Vagina (tissue), 2 donors: Measurements from ENCODE around the gene CRIP2. TPM values are rescaled to one million over a fixed set of nuclear protein-coding genes. Genes with fewer than 3 reads are reported as not detected.

Source experiments
- DNase-seq, 2 donors: peaks; one replicate each; pipeline ENCODE4 v3.0.0-alpha.2; 2017; ENCODE audit errors: extremely low spot score in 2 of 2
- H3K27ac ChIP-seq: fragments of 200-600 bp; sonication (generic); one replicate; pipeline ENCODE4 v1.5.1; 2019
- H3K27me3 ChIP-seq: fragments of 200-600 bp; sonication (generic); one replicate; pipeline ENCODE4 v1.5.1; 2019
- H3K36me3 ChIP-seq, 2 donors: fragments of 200-600 bp; sonication (generic); one replicate each; pipeline ENCODE4 v1.5.1; 2017 to 2019
- H3K4me1 ChIP-seq: fragments of 200-600 bp; sonication (generic); one replicate; pipeline ENCODE4 v1.5.1; 2019
- H3K4me3 ChIP-seq, 2 donors: fragments of 200-600 bp; sonication (generic); 1 replicate in 1 of 2; 2 replicates in 1 of 2; pipeline ENCODE4 v1.5.1; 2016 to 2019
- H3K9me3 ChIP-seq: fragments of 200-600 bp; sonication (generic); one replicate; pipeline ENCODE4 v1.5.1; 2019
- CTCF ChIP-seq, 3 experiments: fragments of 450-650 bp in 2 of 3; fragments of 200-600 bp in 1 of 3; sonication (generic) in 1 of 3; IDR thresholded peaks; one replicate each; pipeline ENCODE4 v1.5.1; 2017 to 2019; ENCODE audit warnings: antibody characterized with exemption in 3 of 3, mild to moderate bottlenecking in 2 of 3, moderate library complexity in 2 of 3
- POLR2A ChIP-seq, 2 donors: fragments of 450-650 bp; IDR thresholded peaks; one replicate each; pipeline ENCODE4 v1.6.1; 2017; ENCODE audit warnings: antibody characterized with exemption in 2 of 2, mild to moderate bottlenecking in 2 of 2, moderate library complexity in 2 of 2
- POLR2AphosphoS5 ChIP-seq, 2 donors: sonication (generic); formaldehyde crosslinking; IDR thresholded peaks; one replicate each; pipeline ENCODE4 v1.9.0; 2017; ENCODE audit warnings: antibody characterized with exemption in 2 of 2, mild to moderate bottlenecking in 2 of 2, low read depth in 1 of 2; ENCODE audit not compliant: insufficient read depth in 1 of 2
- intact Hi-C: fragments of 100-400 bp; cut with DNase I; formaldehyde crosslinking; loops from one replicate; pipeline ENCODE4 v1.15.1; 2023
- total RNA-seq: library from RNA; depleted of rRNA; stranded (reverse); fragments of >200 nt; gene quantifications from one replicate; pipeline ENCODE4 v1.2.3, GENCODE V29; 2016

Gene CRIP2
- total RNA-seq, 1 donor from 2014 or later: 126 TPM

DNA sequence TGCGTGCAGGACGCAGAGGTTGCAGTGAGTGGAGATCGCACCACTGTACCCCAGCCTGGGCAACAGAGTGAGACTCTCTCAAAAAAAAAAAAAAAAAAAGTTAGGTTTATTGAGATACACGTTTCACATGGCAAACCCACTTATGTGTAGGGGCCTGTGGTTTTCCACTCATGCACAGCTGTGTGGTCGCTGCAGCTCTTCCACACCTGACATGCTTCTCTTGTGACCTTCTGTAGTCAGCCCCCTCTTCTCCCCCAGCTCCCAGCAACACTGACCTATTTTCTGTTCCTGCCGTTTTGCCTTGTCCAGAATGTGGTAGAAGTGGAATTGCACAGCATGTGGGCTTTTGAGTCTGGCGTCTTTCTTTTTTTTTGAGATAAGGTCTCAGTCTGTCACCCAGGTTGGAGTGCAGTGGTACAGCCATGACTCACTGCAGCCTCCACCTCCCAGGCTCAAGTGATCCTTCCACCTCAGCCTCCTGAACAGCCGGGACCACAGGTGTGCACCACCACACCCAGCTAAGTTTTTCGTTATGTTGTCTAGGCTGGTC, 46.6 kb upstream of the CRIP2 start:
- intact Hi-C loops: no loop called here
- no peaks in the 10 kb centered on the region for H3K36me3 ChIP-seq
- no peak overlapping the region for H3K27ac ChIP-seq
- TF ChIP-seq POLR2A (IDR thresholded peaks at IDR 0.05): no peak
- no peak for TF ChIP-seq POLR2AphosphoS5 (IDR thresholded peaks at IDR 0.05; ENCODE audit: insufficient read depth in 1 of 2, low read depth in 1 of 2)
- no peak for TF ChIP-seq CTCF (IDR thresholded peaks at IDR 0.05)
- H3K4me3 ChIP-seq: no peak overlapping the region
- no peaks in the 10 kb centered on the region for H3K27me3 ChIP-seq
- peaks cover 5% of the 10 kb centered on the region for H3K4me1 ChIP-seq
- H3K9me3 ChIP-seq: no peaks in the 10 kb centered on the region
- no peak for DNase-seq

DNA sequence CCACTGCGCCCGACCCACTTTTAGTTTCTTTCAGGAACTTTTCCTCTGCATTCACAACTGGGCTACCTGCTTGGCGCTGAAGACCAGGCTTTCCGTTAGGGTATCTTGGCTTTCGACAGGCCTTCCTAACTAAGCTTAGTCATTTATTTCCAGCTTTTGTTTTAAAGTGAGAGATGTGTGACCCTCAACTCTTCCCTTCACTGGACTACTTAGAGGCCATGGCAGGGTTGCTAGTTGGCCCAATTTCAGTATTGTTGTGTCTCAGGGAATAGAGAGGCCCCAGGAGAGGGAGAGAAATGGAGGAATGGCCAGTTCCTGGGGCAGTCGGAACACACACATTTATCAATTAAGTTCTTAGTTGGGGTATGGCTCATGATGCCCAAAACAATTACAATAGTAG, 44.6 kb upstream of the CRIP2 start:
- Histone ChIP-seq H3K27ac (no peak overlapping the region), H3K27me3 (no peaks in the 10 kb centered on the region), H3K9me3 (no peaks in the 10 kb centered on the region), H3K36me3 (no peaks in the 10 kb centered on the region), H3K4me1 (peaks cover 5% of the 10 kb centered on the region), H3K4me3 (no peak overlapping the region)
- intact Hi-C loops: no loop called here
- no peak for DNase-seq
- TF ChIP-seq POLR2A (IDR thresholded peaks at IDR 0.05) (no peak), POLR2AphosphoS5 (IDR thresholded peaks at IDR 0.05; ENCODE audit: insufficient read depth in 1 of 2, low read depth in 1 of 2) (no peak), CTCF (IDR thresholded peaks at IDR 0.05) (no peak)

- no peaks in the 10 kb centered on the region for H3K9me3 ChIP-seq
- H3K27ac ChIP-seq: no peak overlapping the region
- no peaks in the 10 kb centered on the region for H3K36me3 ChIP-seq
- peaks cover 5% of the 10 kb centered on the region for H3K4me1 ChIP-seq
- TF ChIP-seq POLR2AphosphoS5 (IDR thresholded peaks at IDR 0.05; ENCODE audit: insufficient read depth in 1 of 2, low read depth in 1 of 2) (no peak), CTCF (IDR thresholded peaks at IDR 0.05) (no peak), POLR2A (IDR thresholded peaks at IDR 0.05) (no peak)
- H3K27me3 ChIP-seq: no peaks in the 10 kb centered on the region
- no peak for DNase-seq
- no peak overlapping the region for H3K4me3 ChIP-seq
- intact Hi-C loops: no loop called here
These were observed 44.1 kb upstream of the CRIP2 start for GRCh38 chr14:105430565-105430964.

GRCh38 chr14:105431256-105431655, 43.4 kb upstream of the CRIP2 start:
- intact Hi-C loops: no loop called here
- Histone ChIP-seq H3K36me3 (no peaks in the 10 kb centered on the region), H3K27me3 (no peaks in the 10 kb centered on the region), H3K27ac (no peak overlapping the region), H3K4me1 (peaks cover 5% of the 10 kb centered on the region), H3K9me3 (no peaks in the 10 kb centered on the region), H3K4me3 (no peak overlapping the region)
- TF ChIP-seq CTCF (IDR thresholded peaks at IDR 0.05) (no peak), POLR2AphosphoS5 (IDR thresholded peaks at IDR 0.05; ENCODE audit: insufficient read depth in 1 of 2, low read depth in 1 of 2) (no peak), POLR2A (IDR thresholded peaks at IDR 0.05) (no peak)
- DNase-seq: no peak

- H3K4me1 ChIP-seq: peaks cover 5% of the 10 kb centered on the region
- no peaks in the 10 kb centered on the region for H3K27me3 ChIP-seq
- no peaks in the 10 kb centered on the region for H3K36me3 ChIP-seq
- TF ChIP-seq POLR2AphosphoS5 (IDR thresholded peaks at IDR 0.05; ENCODE audit: insufficient read depth in 1 of 2, low read depth in 1 of 2) (no peak), CTCF (IDR thresholded peaks at IDR 0.05) (no peak), POLR2A (IDR thresholded peaks at IDR 0.05) (no peak)
- intact Hi-C loops: no loop called here
- no peak overlapping the region for H3K27ac ChIP-seq
- DNase-seq: no peak
- no peaks in the 10 kb centered on the region for H3K9me3 ChIP-seq
- H3K4me3 ChIP-seq: no peak overlapping the region
These were observed 42.0 kb upstream of the CRIP2 start for GRCh38 chr14:105432657-105433056.
